ENCODE measurements around the gene SPATA24.

Gene SPATA24

DNA sequence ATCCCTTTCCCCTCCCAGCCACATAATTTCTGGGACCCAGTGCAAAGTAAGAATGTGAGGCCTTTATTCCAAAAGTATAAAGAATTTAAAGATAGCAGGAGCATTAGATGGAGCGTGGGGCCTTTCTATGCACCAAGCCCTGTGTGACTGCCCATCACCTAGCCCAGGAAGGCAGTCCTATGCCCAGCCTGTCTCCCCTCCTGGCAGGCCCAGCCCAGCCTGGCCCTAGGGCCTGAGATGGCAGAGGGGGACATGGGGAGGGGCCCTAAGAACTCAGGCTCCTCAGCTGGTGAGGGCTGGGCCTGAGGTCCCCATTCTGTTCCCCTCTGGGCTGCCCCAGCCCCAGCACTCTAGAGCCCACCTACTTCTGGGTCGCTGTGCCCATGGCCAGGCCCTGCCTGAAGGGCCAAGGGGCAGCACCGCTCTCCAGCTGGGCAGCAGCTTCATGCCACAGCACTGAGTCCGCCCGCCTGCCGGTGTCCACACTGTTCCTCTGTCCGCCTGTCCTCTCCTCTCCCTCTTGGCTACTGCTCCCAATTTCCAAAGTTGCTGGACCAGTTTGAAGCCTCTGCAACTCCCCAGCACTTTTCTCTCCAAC is 19.8 kb downstream of the SPATA24 start:
- TF ChIP-seq, protein P1, sequence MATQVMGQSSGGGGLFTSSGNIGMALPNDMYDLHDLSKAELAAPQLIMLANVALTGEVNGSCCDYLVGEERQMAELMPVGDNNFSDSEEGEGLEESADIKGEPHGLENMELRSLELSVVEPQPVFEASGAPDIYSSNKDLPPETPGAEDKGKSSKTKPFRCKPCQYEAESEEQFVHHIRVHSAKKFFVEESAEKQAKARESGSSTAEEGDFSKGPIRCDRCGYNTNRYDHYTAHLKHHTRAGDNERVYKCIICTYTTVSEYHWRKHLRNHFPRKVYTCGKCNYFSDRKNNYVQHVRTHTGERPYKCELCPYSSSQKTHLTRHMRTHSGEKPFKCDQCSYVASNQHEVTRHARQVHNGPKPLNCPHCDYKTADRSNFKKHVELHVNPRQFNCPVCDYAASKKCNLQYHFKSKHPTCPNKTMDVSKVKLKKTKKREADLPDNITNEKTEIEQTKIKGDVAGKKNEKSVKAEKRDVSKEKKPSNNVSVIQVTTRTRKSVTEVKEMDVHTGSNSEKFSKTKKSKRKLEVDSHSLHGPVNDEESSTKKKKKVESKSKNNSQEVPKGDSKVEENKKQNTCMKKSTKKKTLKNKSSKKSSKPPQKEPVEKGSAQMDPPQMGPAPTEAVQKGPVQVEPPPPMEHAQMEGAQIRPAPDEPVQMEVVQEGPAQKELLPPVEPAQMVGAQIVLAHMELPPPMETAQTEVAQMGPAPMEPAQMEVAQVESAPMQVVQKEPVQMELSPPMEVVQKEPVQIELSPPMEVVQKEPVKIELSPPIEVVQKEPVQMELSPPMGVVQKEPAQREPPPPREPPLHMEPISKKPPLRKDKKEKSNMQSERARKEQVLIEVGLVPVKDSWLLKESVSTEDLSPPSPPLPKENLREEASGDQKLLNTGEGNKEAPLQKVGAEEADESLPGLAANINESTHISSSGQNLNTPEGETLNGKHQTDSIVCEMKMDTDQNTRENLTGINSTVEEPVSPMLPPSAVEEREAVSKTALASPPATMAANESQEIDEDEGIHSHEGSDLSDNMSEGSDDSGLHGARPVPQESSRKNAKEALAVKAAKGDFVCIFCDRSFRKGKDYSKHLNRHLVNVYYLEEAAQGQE (IDR thresholded peaks at IDR 0.05; ENCODE audit: low read depth): no peak
- 0 out of 2 replicates have a peak, but pooled peaks have one; percentile 22 for TF ChIP-seq NFIC (IDR thresholded peaks at IDR 0.05)

DNA sequence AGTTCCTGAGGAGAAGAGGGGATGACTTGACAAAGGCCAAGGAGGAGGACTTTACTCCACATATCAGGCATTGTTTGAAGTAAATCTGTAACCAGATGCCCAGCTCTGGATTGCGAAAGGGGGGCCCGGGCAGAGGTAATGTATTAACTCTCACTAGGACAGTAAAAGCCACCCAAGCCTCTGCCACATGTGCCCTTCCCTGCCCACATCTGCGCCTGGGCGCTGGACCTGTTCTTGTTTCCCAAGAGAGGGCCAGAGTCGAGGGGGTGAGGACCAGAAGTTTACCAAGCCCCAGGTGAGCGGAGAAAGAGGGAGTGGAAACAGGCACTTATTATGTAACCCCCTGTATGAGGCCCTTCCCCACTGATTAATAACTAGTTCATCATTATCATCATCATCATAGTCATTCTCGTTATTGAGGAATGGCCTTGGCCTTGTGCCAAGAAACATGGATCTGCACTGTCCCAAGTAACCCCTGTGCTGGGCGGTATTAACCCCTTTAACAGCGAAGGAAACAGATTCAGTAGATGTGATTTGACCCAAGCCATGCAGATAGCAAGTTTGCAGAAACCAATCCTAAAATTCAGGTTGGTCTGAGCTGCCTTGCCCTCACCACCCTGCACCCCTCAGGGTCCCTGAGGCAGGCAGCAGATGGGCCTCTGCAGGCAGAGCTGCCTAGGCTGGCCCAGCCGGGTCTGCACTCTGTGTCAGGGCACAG is 20.5 kb downstream of the SPATA24 start, which contains the start of gene SLC23A1:
Gene SLC23A1, minus strand, starts transcription at position 23 of the 718 bp plus-strand sequence. CDS start 44 bp downstream, outside the sequence.
- TF ChIP-seq CREB1 (IDR thresholded peaks at IDR 0.05; ENCODE audit: low read depth) (no peak), CEBPB (IDR thresholded peaks at IDR 0.05) (peak; percentile 94), NFIC (IDR thresholded peaks at IDR 0.05) (peak; percentile 74)

DNA sequence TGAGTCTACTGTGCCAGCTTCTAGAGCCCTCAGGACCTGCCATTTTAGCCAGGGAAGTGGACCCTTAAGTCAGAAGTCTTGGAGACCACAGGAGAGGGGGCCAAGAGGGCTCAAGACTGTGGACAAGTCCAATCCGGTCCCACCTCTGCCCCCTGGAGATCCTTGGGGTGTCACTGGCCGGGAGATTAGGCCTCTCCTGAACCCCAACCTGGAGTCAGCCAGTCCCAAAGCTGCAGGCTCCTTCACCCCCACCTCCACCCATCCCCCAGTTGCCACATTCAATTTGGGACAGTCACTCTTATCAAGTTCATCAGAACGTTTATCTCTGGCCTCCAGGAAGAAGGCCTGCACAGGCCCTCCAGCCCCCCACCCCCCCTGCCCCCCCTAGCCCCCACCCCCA is 21.1 kb downstream of the SPATA24 start:
- TF ChIP-seq TCF12 (IDR thresholded peaks at IDR 0.05; ENCODE audit: low read depth) (no peak), NFIC (IDR thresholded peaks at IDR 0.05) (no peak)

DNA sequence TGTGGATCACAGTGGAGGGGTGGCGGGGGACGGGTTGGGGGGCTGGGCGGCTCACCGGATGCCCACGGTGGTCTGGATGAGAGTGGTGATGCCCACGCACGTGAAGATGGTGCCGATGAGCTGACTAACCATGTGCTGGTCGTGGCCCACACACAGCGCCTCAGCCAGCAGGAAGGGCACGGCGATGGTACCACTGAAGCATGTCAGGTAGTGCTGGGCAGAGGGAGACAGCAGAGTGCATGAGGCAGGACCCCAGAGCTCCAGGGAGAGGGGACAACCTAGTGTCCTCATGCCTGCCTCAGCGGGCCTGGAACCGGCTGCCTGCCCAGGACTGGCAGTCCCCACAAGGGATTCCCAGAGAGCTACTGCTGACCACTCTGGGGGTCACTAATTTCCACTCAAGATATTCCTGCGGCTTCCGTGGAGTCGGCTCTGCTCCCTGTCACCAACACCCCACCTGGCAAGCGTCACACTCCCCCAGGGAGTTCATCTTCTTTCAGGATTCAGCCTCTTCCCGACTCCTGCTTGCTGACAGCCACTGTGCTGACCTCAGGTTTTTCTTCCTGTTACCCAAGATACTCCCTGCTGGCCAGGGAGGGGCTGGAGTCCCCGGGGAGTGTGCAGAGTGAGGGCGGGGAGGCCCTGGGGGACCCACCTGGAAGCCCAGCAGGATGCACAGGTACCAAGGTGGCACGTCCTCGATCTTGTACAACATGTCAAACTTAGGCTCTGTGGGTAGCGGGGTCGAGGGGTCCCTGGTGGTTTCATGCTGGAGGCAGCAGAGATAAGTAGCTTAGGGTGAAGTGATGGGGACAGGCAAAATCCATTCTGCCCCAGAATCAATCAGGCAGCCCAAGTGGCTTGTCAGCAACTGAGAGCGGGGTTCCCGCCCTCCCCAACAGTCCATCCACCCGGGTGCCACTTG is 21.8 kb downstream of the SPATA24 start:
- TF ChIP-seq, protein P1 (IDR thresholded peaks at IDR 0.05; ENCODE audit: low read depth): no peak
- no peak for TF ChIP-seq FOXM1 (IDR thresholded peaks at IDR 0.05; ENCODE audit: borderline replicate concordance, low read depth)
- no peak for TF ChIP-seq CEBPB (IDR thresholded peaks at IDR 0.05)
- TF ChIP-seq NFIC (IDR thresholded peaks at IDR 0.05): no peak

DNA sequence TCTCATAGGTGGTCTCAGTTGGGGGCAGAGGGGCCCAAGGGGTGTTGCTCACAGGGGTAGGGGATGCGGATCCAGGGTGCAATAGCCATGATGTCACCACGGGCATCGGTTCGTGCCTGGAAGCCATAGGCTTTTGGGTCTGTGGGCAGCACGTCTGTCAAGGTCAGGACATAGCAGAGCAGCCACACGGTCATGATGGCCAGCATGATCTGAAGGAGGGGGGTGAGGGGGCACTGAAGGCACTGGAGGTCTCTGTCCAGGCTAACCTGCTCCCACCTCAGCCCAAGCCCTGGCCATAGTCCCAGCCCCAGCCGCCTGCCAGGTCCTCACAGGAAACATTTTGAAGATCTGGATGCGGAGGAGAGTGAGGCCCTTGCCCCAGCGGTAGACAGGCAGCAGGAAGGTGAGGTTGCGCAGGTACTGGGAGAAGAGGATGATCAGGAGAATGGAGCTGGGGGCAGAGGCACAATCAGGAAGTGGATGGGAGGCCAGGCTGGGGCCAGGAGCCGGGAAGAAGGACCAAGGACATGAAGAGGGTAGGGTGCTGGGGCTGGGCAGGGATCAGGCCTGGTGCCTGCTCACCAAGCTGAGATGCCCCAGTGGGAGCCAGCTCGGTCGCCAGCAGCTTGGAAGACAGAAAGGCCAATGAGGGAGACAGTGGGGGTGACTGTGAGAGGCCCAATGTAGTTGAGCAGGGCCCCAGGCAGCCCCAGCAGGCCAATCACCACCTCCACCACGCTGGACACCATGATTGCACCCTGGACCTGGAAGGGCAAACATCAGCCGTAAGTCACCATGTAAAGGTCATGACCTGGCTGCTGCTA is 24.1 kb downstream of the SPATA24 start:
- no peak for TF ChIP-seq EGR1 (IDR thresholded peaks at IDR 0.05)
- TF ChIP-seq, protein P2, sequence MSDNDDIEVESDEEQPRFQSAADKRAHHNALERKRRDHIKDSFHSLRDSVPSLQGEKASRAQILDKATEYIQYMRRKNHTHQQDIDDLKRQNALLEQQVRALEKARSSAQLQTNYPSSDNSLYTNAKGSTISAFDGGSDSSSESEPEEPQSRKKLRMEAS (IDR thresholded peaks at IDR 0.05): no peak
- TF ChIP-seq NFIC (IDR thresholded peaks at IDR 0.05): no peak
- TF ChIP-seq TCF12 (IDR thresholded peaks at IDR 0.05; ENCODE audit: low read depth): no peak
- TF ChIP-seq CREB1 (IDR thresholded peaks at IDR 0.05; ENCODE audit: low read depth): no peak
- no peak for TF ChIP-seq TAF1 (IDR thresholded peaks at IDR 0.05; ENCODE audit: low read depth)
- TF ChIP-seq RAD21 (IDR thresholded peaks at IDR 0.05; ENCODE audit: low read depth): no peak
- TF ChIP-seq, protein P1 (IDR thresholded peaks at IDR 0.05; ENCODE audit: low read depth): no peak
- no peak for TF ChIP-seq TEAD4 (IDR thresholded peaks at IDR 0.05)
- TF ChIP-seq FOXM1 (IDR thresholded peaks at IDR 0.05; ENCODE audit: borderline replicate concordance, low read depth): no peak
- TF ChIP-seq EP300 (IDR thresholded peaks at IDR 0.05; ENCODE audit: borderline replicate concordance): no peak
- TF ChIP-seq, protein P3, sequence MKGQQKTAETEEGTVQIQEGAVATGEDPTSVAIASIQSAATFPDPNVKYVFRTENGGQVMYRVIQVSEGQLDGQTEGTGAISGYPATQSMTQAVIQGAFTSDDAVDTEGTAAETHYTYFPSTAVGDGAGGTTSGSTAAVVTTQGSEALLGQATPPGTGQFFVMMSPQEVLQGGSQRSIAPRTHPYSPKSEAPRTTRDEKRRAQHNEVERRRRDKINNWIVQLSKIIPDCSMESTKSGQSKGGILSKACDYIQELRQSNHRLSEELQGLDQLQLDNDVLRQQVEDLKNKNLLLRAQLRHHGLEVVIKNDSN (IDR thresholded peaks at IDR 0.05): no peak
- no peak for TF ChIP-seq ZBTB7A (IDR thresholded peaks at IDR 0.05; ENCODE audit: low read depth)

All from Ishikawa (cell line).